Upper lobe of right lung (tissue), 1 donor: ENCODE data around the gene FAM117B. TPM values are rescaled to one million over a fixed set of nuclear protein-coding genes. Genes with fewer than 3 reads are reported as not detected.

Source experiments
- ATAC-seq: fragments of 200-7000 bp; cut with Tn5 transposase; one replicate; pipeline ENCODE4 v1.9.1; 2020; ENCODE audit warnings: mild to moderate bottlenecking, moderate library complexity
- DNase-seq: peaks from one replicate; pipeline ENCODE4 v3.0.0-alpha.2; 2020
- H3K27ac ChIP-seq: fragments of 200-600 bp; one replicate; pipeline ENCODE4 v1.8.0; 2022
- H3K27me3 ChIP-seq: fragments of 200-600 bp; one replicate; pipeline ENCODE4 v1.8.0; 2022; ENCODE audit warnings: mild to moderate bottlenecking
- H3K36me3 ChIP-seq: fragments of 200-600 bp; one replicate; pipeline ENCODE4 v1.8.0; 2022
- H3K4me1 ChIP-seq: fragments of 200-600 bp; one replicate; pipeline ENCODE4 v1.8.0; 2022
- H3K4me3 ChIP-seq: fragments of 200-600 bp; one replicate; pipeline ENCODE4 v1.8.0; 2022; ENCODE audit warnings: mild to moderate bottlenecking
- H3K9me3 ChIP-seq: fragments of 200-600 bp; one replicate; pipeline ENCODE4 v1.8.0; 2022
- CTCF ChIP-seq: fragments of 200-600 bp; IDR thresholded peaks from one replicate; pipeline ENCODE4 v1.8.0; 2022; ENCODE audit warnings: antibody characterized with exemption
- intact Hi-C: fragments of 100-400 bp; cut with DNase I; formaldehyde crosslinking; loops from one replicate; pipeline ENCODE4 v1.11.0; 2022
- total RNA-seq: library from RNA; stranded (reverse); fragmentation: NEBNext Ultra II Directional; extraction: Animal tissue kit (Norgen Biotek cat#: 25700); gene quantifications from one replicate; pipeline ENCODE4 v1.2.1, GENCODE V29; 2021
- donor health status: DM: no; HTN: yes; CAD: no; lungs with severe emphysema.

The FAM117B gene
- total RNA-seq, 1 donor from 2014 or later: 9.8 TPM

- Histone ChIP-seq H3K36me3 (peaks cover 9% of the 10 kb centered on the region), H3K27me3 (no peaks in the 10 kb centered on the region), H3K9me3 (no peaks in the 10 kb centered on the region), H3K4me1 (no peaks in the 10 kb centered on the region), H3K4me3 (no peak overlapping the region), H3K27ac (no peak overlapping the region)
- DNase-seq (no peak), ATAC-seq (no peak)
- no peak for TF ChIP-seq CTCF
- intact Hi-C loops: no loop called here
These were observed 91.3 kb downstream of the FAM117B start for GRCh38 chr2:202726070-202726469.

- DNase-seq (no peak), ATAC-seq (no peak)
- Histone ChIP-seq H3K4me3 (no peak overlapping the region), H3K27me3 (no peaks in the 10 kb centered on the region), H3K4me1 (no peaks in the 10 kb centered on the region), H3K9me3 (peaks cover 9% of the 10 kb centered on the region), H3K27ac (no peak overlapping the region), H3K36me3 (no peaks in the 10 kb centered on the region)
- intact Hi-C loops: no loop called here
- no peak for TF ChIP-seq CTCF
These were observed 102.1 kb downstream of the FAM117B start for GRCh38 chr2:202736826-202737225.

DNA sequence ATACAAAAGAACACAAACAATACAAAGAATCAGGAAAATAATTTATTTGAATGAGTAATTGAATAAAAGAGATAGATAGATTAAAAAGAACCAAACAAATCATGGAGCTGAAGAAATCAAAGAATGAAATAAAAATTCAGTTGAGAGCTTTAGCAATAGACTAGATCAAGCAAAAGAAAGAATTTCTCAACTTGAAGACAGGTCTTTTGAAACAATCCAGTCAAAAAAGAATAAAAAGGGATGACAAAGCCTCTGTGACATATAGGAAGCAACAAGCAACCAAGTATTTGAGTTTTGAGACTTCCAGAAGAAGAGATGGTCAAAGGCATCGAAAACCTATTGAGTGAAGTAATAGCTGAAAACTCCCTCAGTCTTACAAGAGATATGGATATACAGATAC is 108.8 kb downstream of the FAM117B start:
- DNase-seq: no peak
- no peaks in the 10 kb centered on the region for H3K9me3 ChIP-seq
- intact Hi-C loops: no loop called here
- no peak for ATAC-seq
- H3K4me1 ChIP-seq: no peaks in the 10 kb centered on the region
- no peak overlapping the region for H3K27ac ChIP-seq
- no peaks in the 10 kb centered on the region for H3K27me3 ChIP-seq
- no peak overlapping the region for H3K4me3 ChIP-seq
- TF ChIP-seq CTCF: no peak
- no peaks in the 10 kb centered on the region for H3K36me3 ChIP-seq

DNA sequence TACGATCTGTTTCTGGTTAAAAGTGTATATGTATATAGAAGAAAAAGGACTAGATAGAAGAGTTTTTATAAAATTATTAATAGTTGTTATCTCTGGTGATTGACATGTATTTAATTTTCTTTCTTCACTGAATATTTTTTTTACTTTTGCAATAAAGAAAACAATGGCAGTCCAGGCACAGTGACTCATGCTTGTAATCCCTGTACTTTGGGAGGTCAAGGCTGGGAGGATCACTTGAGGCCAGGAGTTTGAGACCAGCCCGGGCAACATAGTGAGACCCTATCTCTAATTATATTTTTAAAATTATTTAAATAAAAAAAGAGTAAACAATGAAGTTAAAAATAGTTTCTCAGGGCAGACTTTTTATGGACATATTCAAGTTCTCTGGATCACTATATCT is 114.7 kb downstream of the FAM117B start:
- no peaks in the 10 kb centered on the region for H3K4me1 ChIP-seq
- no peak overlapping the region for H3K4me3 ChIP-seq
- DNase-seq (no peak), ATAC-seq (no peak)
- intact Hi-C loops: no loop called here
- H3K27ac ChIP-seq: no peak overlapping the region
- H3K9me3 ChIP-seq: no peaks in the 10 kb centered on the region
- H3K27me3 ChIP-seq: no peaks in the 10 kb centered on the region
- no peaks in the 10 kb centered on the region for H3K36me3 ChIP-seq
- TF ChIP-seq CTCF: no peak

DNA sequence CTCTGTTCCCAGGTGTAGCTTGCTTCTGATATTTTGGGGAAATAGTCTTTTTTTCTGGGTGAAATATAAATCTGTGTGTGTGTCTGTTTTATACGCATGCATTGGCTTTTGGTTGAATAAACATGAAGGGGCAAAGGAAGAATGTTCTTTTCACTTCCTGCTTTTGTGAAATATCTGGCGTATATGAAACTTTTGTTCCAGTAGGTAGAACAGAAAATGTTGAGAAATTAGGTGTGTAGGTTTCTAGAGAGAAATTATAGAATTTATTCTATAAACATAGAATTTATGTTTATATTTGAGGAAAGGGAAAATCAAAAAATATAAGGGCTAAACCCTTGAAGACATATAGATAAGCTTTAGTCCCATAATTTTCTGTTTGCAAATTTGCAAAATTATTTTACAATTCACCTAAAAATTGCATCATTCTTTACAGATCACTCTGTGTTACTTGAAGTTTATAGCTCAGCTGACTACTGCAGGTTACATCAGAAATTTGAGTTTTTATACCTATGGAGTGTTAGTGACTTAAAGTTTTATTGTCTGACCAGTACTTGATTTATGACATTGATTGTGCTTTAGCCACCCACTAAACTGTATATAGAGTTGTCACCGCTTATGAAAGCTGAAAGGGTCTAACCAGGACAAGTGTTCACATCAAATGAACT is 116.1 kb downstream of the FAM117B start:
- no peaks in the 10 kb centered on the region for H3K36me3 ChIP-seq
- H3K27ac ChIP-seq: no peak overlapping the region
- ATAC-seq (no peak), DNase-seq (no peak)
- no peak overlapping the region for H3K4me3 ChIP-seq
- H3K9me3 ChIP-seq: no peaks in the 10 kb centered on the region
- no peak for TF ChIP-seq CTCF
- H3K4me1 ChIP-seq: no peaks in the 10 kb centered on the region
- intact Hi-C loops: no loop called here
- H3K27me3 ChIP-seq: no peaks in the 10 kb centered on the region

GRCh38 chr2:202752071-202752470 is 117.3 kb downstream of the FAM117B start:
- Histone ChIP-seq H3K27ac (no peak overlapping the region), H3K36me3 (no peaks in the 10 kb centered on the region), H3K27me3 (no peaks in the 10 kb centered on the region), H3K4me3 (no peak overlapping the region), H3K9me3 (no peaks in the 10 kb centered on the region), H3K4me1 (no peaks in the 10 kb centered on the region)
- DNase-seq (no peak), ATAC-seq (no peak)
- intact Hi-C loops: no loop called here
- TF ChIP-seq CTCF: no peak
